Measurements from ENCODE around the gene ETV7.

GRCh38 chr6:36368421-36368820 is 19.0 kb downstream of the ETV7 start:
- no peak for TF ChIP-seq ZFX (IDR thresholded peaks at IDR 0.05)
- TF ChIP-seq CTCF (conservative IDR thresholded peaks at IDR 0.05), result no peak

Data from C4-2B (cell line).